SH-SY5Y (cell line): ENCODE measurements around the gene BCORL1.

Experiments used
- GATA2 ChIP-seq: IDR thresholded peaks from 2 replicates; pipeline ENCODE4 v1.6.1; 2011; ENCODE audit warnings: mild to moderate bottlenecking, low read depth, low read length
- GATA3 ChIP-seq: IDR thresholded peaks from 2 replicates; pipeline ENCODE4 v1.6.1; 2011; ENCODE audit warnings: low read depth, mild to moderate bottlenecking, low read length, moderate library complexity

- TF ChIP-seq GATA2 (no peak), GATA3 (no peak)
Measured at GRCh38 chrX:130020661-130021324, 38.4 kb downstream of the BCORL1 start.
